ENCODE data around the gene MRI1. TPM values are rescaled to one million over a fixed set of nuclear protein-coding genes. Genes with fewer than 3 reads are reported as not detected.

Gene MRI1
- polyA plus RNA-seq (2013, experiment 1 of 2) = 16.3 TPM
- polyA plus RNA-seq (2013, experiment 2 of 2) = 17.0 TPM

DNA sequence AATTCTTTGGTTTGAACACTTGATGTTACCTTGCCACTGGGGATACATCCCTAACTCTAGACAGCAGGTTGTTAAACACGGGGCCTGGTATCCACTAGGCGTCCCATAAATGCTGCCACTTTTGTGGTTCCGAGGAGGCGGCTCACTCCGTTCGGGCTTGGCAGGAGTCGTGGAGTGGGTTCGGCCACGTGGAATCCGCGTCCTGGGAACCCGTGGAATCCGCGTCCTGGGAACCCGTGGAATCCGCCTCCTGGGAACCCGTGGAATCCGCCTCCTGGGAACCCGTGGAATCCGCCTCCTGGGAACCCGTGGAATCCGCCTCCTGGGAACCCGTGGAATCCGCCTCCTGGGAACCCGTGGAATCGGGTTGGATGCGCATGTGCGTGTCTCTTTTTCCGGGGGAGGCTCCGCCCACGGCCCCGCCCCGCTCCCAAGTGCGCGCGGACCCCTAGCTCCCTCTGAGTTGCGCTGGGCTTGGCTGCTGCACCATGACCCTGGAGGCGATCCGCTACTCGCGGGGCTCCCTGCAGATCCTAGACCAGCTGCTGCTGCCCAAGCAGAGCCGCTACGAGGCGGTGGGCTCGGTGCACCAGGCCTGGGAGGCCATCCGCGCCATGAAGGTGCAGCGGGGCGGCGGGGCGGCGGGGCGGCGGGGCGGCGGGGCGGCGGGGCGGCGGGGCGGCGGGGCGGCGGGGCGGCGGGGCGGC lies at the start of gene MRI1:
TSS of gene MRI1 (plus strand) at position 422 of the 707 bp plus-strand sequence. CDS start at position 489, 67 bp downstream.
- no peak within 1 kb of the TSS for H4K91ac ChIP-seq (ENCODE audit: low read depth, low read length, poor library complexity)
- peak within 1 kb of the TSS; percentile 58 for H3K23ac ChIP-seq (ENCODE audit: low read depth, low read length, poor library complexity)
- peak within 1 kb of the TSS; percentile 83 for H3K4me2 ChIP-seq (ENCODE audit: insufficient read depth, low read length, poor library complexity, severe bottlenecking)
- H2BK12ac ChIP-seq (ENCODE audit: low read length) = no peak within 1 kb of the TSS
- H2BK120ac ChIP-seq (ENCODE audit: low read depth, low read length) = no peak within 1 kb of the TSS
- H2AFZ ChIP-seq (ENCODE audit: low read length) = no peak within 1 kb of the TSS
- H4K8ac ChIP-seq (ENCODE audit: low read depth, low read length) = no peak within 1 kb of the TSS
- H3K9ac ChIP-seq (ENCODE audit: low read depth, low read length, poor library complexity) = peak within 1 kb of the TSS; percentile 97
- peak within 1 kb of the TSS; percentile 23 for H3K27ac ChIP-seq (replicated peaks; ENCODE audit: low read length)
- H3K79me1 ChIP-seq (ENCODE audit: low read depth, low read length) = peaks cover 3% of the 10 kb centered on the region
- peaks cover 25 to 47% of the 10 kb centered on the region in 2 donors for H3K36me3 ChIP-seq (replicated peaks in 1 of 2; ENCODE audit: control insufficient read depth in 2 of 2, insufficient read depth in 2 of 2, low read length in 2 of 2)
- H3K4ac ChIP-seq (ENCODE audit: low read length) = no peak within 1 kb of the TSS
- peak; percentile 50 for DNase-seq (ENCODE audit: low spot score)
- peak within 1 kb of the TSS; percentile 56 for H2AK5ac ChIP-seq (ENCODE audit: low read depth, low read length)
- H3K14ac ChIP-seq (ENCODE audit: low read length) = no peak within 1 kb of the TSS
- peaks cover 0 to 5% of the 10 kb centered on the region in 2 donors for H3K4me1 ChIP-seq (ENCODE audit: control insufficient read depth in 2 of 2, insufficient read depth in 1 of 2, low read depth in 1 of 2, low read length in 2 of 2)
- H2BK15ac ChIP-seq (ENCODE audit: low read length) = peak within 1 kb of the TSS; percentile 64
- peak within 1 kb of the TSS; percentile 30 to 86 for H3K4me3 ChIP-seq (ENCODE audit: low read length in 2 of 2)
- H3K27me3 ChIP-seq (ENCODE audit: control insufficient read depth in 3 of 3, insufficient read depth in 3 of 3, low read depth in 1 of 3, low read length in 3 of 3) = peaks cover 0 to 6% (median 0%) of the 10 kb centered on the region in 3 experiments
- peak within 1 kb of the TSS; percentile 82 for H2BK5ac ChIP-seq (ENCODE audit: low read length)
- peaks cover 0 to 9% of the 10 kb centered on the region in 2 donors for H3K9me3 ChIP-seq (replicated peaks in 1 of 2; ENCODE audit: control insufficient read depth in 2 of 2, insufficient read depth in 1 of 2, low read depth in 1 of 2, low read length in 2 of 2)
- peak within 1 kb of the TSS; percentile 95 for H3K18ac ChIP-seq (ENCODE audit: low read length)
- no CpG with 5 or more reads among the region's 67 CpGs for WGBS, 2 donors (ENCODE audit: extremely low coverage in 2 of 2, insufficient read length in 2 of 2, insufficient replicate concordance in 1 of 2)

DNA sequence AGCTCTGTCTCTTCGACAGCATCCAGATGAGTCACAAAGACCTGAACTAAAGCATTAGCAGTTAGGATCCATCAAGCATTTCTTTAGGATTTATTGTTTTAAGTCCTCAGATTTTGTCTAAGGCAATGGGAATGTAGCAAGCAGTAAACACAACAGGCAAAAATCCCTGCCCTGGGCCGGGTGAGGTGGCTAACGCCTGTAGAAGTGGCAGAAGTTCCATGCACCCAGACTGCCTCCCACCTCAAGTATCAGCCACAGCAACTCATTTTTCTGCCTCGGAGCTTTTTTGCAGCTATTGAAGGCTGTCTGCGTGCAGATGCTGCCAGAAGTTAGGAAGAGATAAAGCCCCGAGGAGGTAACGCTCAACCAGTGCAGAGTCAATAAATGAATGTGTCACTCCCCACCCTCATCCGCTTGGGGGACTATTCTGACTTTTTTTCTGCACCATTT lies 47.1 kb upstream of the MRI1 start:
- Histone ChIP-seq H2BK5ac (ENCODE audit: low read length) (no peak overlapping the region), H3K23ac (ENCODE audit: low read depth, low read length, poor library complexity) (no peak overlapping the region), H3K9ac (ENCODE audit: low read depth, low read length, poor library complexity) (no peak overlapping the region), H2AK5ac (ENCODE audit: low read depth, low read length) (no peak overlapping the region), H3K4me3 (ENCODE audit: low read length in 2 of 2) (no peak overlapping the region), H3K14ac (ENCODE audit: low read length) (no peak overlapping the region), H2AFZ (ENCODE audit: low read length) (no peak overlapping the region), H3K79me1 (ENCODE audit: low read depth, low read length) (no peaks in the 10 kb centered on the region), H3K4me1 (ENCODE audit: control insufficient read depth in 2 of 2, insufficient read depth in 1 of 2, low read depth in 1 of 2, low read length in 2 of 2) (no peaks in the 10 kb centered on the region), H2BK15ac (ENCODE audit: low read length) (no peak overlapping the region), H3K4ac (ENCODE audit: low read length) (no peak overlapping the region), H3K18ac (ENCODE audit: low read length) (peak overlapping the region; percentile 41), H4K91ac (ENCODE audit: low read depth, low read length, poor library complexity) (no peak overlapping the region), H2BK12ac (ENCODE audit: low read length) (no peak overlapping the region), H3K9me3 (replicated peaks in 1 of 2; ENCODE audit: control insufficient read depth in 2 of 2, insufficient read depth in 1 of 2, low read depth in 1 of 2, low read length in 2 of 2) (peaks cover 1 to 5% of the 10 kb centered on the region in 2 donors), H3K36me3 (replicated peaks in 1 of 2; ENCODE audit: control insufficient read depth in 2 of 2, insufficient read depth in 2 of 2, low read length in 2 of 2) (no peaks in the 10 kb centered on the region), H3K27ac (replicated peaks; ENCODE audit: low read length) (no peak overlapping the region), H2BK120ac (ENCODE audit: low read depth, low read length) (no peak overlapping the region), H3K4me2 (ENCODE audit: insufficient read depth, low read length, poor library complexity, severe bottlenecking) (no peak overlapping the region), H3K27me3 (ENCODE audit: control insufficient read depth in 3 of 3, insufficient read depth in 3 of 3, low read depth in 1 of 3, low read length in 3 of 3) (no peaks in the 10 kb centered on the region), H4K8ac (ENCODE audit: low read depth, low read length) (no peak overlapping the region)
- no CpG with 5 or more reads among the region's 8 CpGs for WGBS, 2 donors (ENCODE audit: extremely low coverage in 2 of 2, insufficient read length in 2 of 2, insufficient replicate concordance in 1 of 2)
- no peak for DNase-seq (ENCODE audit: low spot score)

DNA sequence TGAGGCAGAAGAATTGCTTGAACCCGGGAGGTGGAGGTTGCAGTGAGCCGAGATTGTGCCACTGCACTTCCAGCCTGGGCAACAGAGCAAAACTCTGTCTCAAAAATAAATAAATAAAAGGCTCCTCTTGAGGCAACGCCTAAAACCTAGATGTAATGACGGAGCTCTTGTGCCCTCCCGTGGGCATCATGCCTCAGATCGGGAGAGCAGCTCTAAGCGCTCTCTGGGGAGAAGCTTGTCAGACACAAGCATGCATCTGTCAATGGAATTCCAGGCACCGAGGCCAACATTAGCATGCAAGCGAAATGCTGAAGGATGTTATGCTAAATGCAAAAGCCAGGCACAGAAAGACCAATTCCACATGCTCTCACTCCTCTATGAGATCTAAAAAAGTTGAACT lies 45.6 kb upstream of the MRI1 start:
- DNase-seq (ENCODE audit: low spot score) = peak; percentile 31
- H3K79me1 ChIP-seq (ENCODE audit: low read depth, low read length) = no peaks in the 10 kb centered on the region
- H2BK15ac ChIP-seq (ENCODE audit: low read length) = no peak overlapping the region
- no peaks in the 10 kb centered on the region for H3K27me3 ChIP-seq (ENCODE audit: control insufficient read depth in 3 of 3, insufficient read depth in 3 of 3, low read depth in 1 of 3, low read length in 3 of 3)
- H4K91ac ChIP-seq (ENCODE audit: low read depth, low read length, poor library complexity) = no peak overlapping the region
- H3K36me3 ChIP-seq (replicated peaks in 1 of 2; ENCODE audit: control insufficient read depth in 2 of 2, insufficient read depth in 2 of 2, low read length in 2 of 2) = no peaks in the 10 kb centered on the region
- H2BK12ac ChIP-seq (ENCODE audit: low read length) = no peak overlapping the region
- no peak overlapping the region for H3K4ac ChIP-seq (ENCODE audit: low read length)
- no peak overlapping the region for H3K9ac ChIP-seq (ENCODE audit: low read depth, low read length, poor library complexity)
- no peak overlapping the region for H4K8ac ChIP-seq (ENCODE audit: low read depth, low read length)
- H2AFZ ChIP-seq (ENCODE audit: low read length) = no peak overlapping the region
- no peak overlapping the region for H3K27ac ChIP-seq (replicated peaks; ENCODE audit: low read length)
- H3K18ac ChIP-seq (ENCODE audit: low read length) = no peak overlapping the region
- no peaks in the 10 kb centered on the region for H3K4me1 ChIP-seq (ENCODE audit: control insufficient read depth in 2 of 2, insufficient read depth in 1 of 2, low read depth in 1 of 2, low read length in 2 of 2)
- no peak overlapping the region for H3K14ac ChIP-seq (ENCODE audit: low read length)
- peaks cover 1 to 5% of the 10 kb centered on the region in 2 donors for H3K9me3 ChIP-seq (replicated peaks in 1 of 2; ENCODE audit: control insufficient read depth in 2 of 2, insufficient read depth in 1 of 2, low read depth in 1 of 2, low read length in 2 of 2)
- H3K4me3 ChIP-seq (ENCODE audit: low read length in 2 of 2) = no peak overlapping the region
- WGBS, 2 donors (ENCODE audit: extremely low coverage in 2 of 2, insufficient read length in 2 of 2, insufficient replicate concordance in 1 of 2) = no CpG with 5 or more reads among the region's 9 CpGs
- H3K23ac ChIP-seq (ENCODE audit: low read depth, low read length, poor library complexity) = no peak overlapping the region
- H3K4me2 ChIP-seq (ENCODE audit: insufficient read depth, low read length, poor library complexity, severe bottlenecking) = no peak overlapping the region
- no peak overlapping the region for H2AK5ac ChIP-seq (ENCODE audit: low read depth, low read length)
- H2BK120ac ChIP-seq (ENCODE audit: low read depth, low read length) = no peak overlapping the region
- no peak overlapping the region for H2BK5ac ChIP-seq (ENCODE audit: low read length)

DNA sequence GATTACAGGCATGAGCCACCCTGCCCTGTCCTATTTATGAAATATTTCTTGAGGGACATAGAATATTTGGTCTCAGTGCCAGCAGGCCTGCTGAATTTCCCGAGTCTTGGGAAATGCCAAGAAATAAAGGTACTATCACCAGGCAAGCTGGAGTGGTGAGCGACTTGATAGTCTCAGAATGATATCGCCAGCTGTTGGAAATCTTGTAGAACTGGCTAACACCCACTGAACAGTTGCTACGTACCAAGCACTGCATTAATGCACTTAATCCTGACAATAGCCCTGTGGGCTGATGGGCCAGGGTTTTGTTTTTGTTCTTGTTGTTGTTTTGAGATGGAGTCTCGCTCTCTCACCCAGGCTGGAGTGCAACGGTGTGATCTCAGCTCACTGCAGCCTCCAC lies 42.2 kb upstream of the MRI1 start:
- Histone ChIP-seq H2AK5ac (ENCODE audit: low read depth, low read length) (no peak overlapping the region), H3K9ac (ENCODE audit: low read depth, low read length, poor library complexity) (no peak overlapping the region), H3K27me3 (ENCODE audit: control insufficient read depth in 3 of 3, insufficient read depth in 3 of 3, low read depth in 1 of 3, low read length in 3 of 3) (no peaks in the 10 kb centered on the region), H3K4me2 (ENCODE audit: insufficient read depth, low read length, poor library complexity, severe bottlenecking) (no peak overlapping the region), H3K14ac (ENCODE audit: low read length) (no peak overlapping the region), H2BK5ac (ENCODE audit: low read length) (no peak overlapping the region), H3K4me1 (ENCODE audit: control insufficient read depth in 2 of 2, insufficient read depth in 1 of 2, low read depth in 1 of 2, low read length in 2 of 2) (no peaks in the 10 kb centered on the region), H3K18ac (ENCODE audit: low read length) (no peak overlapping the region), H2AFZ (ENCODE audit: low read length) (no peak overlapping the region), H2BK12ac (ENCODE audit: low read length) (no peak overlapping the region), H3K23ac (ENCODE audit: low read depth, low read length, poor library complexity) (no peak overlapping the region), H3K36me3 (replicated peaks in 1 of 2; ENCODE audit: control insufficient read depth in 2 of 2, insufficient read depth in 2 of 2, low read length in 2 of 2) (no peaks in the 10 kb centered on the region), H2BK15ac (ENCODE audit: low read length) (no peak overlapping the region), H3K4ac (ENCODE audit: low read length) (no peak overlapping the region), H2BK120ac (ENCODE audit: low read depth, low read length) (no peak overlapping the region), H3K27ac (replicated peaks; ENCODE audit: low read length) (no peak overlapping the region), H4K91ac (ENCODE audit: low read depth, low read length, poor library complexity) (no peak overlapping the region), H3K79me1 (ENCODE audit: low read depth, low read length) (no peaks in the 10 kb centered on the region), H3K9me3 (replicated peaks in 1 of 2; ENCODE audit: control insufficient read depth in 2 of 2, insufficient read depth in 1 of 2, low read depth in 1 of 2, low read length in 2 of 2) (peaks cover 0 to 1% of the 10 kb centered on the region in 2 donors), H4K8ac (ENCODE audit: low read depth, low read length) (no peak overlapping the region), H3K4me3 (ENCODE audit: low read length in 2 of 2) (no peak overlapping the region)
- WGBS, 2 donors (ENCODE audit: extremely low coverage in 2 of 2, insufficient read length in 2 of 2, insufficient replicate concordance in 1 of 2) = no CpG with 5 or more reads among the region's 6 CpGs
- no peak for DNase-seq (ENCODE audit: low spot score)

Data from neuronal stem cell (in vitro differentiated cells).